ENCODE measurements around the gene KCNQ1. TPM values are rescaled to one million over a fixed set of nuclear protein-coding genes. Genes with fewer than 3 reads are reported as not detected.

Gene KCNQ1
- total RNA-seq, 1 experiment from 2014 or later: 2.5 TPM

DNA sequence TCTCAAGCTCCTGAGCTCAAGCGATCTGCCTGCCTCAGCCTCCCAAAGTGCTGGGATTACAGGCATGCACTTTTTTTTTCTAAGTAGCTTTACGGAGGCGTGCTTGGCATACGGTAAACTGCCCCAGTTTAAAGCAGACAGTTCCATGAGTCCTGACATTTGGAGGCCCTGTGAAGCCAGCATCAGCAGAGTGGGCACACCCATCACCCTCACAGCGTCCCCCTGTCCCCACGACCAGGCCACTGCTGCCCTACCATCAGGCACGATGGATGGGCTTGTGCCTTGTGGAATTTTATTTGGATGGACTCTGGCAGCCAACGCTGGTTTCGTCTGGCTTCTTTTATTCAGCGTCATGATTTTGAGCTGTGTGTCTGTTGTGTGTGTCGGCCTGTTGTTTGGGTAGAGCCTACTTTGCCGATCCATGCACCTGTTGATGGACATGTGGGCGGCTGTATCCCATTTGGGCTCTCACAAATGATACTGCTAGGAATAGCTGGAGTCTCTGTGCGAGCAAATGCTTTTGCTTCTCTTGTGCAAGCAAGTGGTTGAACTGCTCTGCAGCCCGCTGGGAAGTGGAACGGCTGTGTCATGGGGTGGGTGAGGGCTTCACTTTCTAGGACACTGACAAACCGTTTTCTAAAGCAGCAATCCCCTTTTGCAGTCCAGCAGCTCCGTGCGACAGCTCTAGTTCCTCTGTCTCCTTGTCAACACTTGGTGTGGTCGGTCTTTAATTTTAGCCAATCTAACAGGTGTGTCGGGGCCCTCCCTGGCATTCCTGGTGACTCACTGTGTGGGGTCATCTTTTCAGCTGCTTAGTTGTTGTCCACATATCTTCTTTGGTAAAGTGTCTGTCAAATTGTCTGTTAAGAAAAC is 23.8 kb downstream of the KCNQ1 start:
- CTCF ChIA-PET: interaction anchor here (0.7 to 1.0 kb wide), 2 partner anchors 9 to 423 kb away, joined by 3 read pairs; no protein-coding TSS in a partner anchor
- DNase-seq (ENCODE audit: low spot score): no peak
- H3K9me3 Mint-ChIP-seq: peaks cover 8% of the 10 kb centered on the region
- no peak for ATAC-seq
- TF ChIP-seq TEAD1 (CRISPR knock-in tag; IDR thresholded peaks at IDR 0.05) (no peak), RELA (CRISPR knock-in tag; IDR thresholded peaks at IDR 0.05; ENCODE audit: borderline replicate concordance) (no peak), ZNF263 (CRISPR knock-in tag; IDR thresholded peaks at IDR 0.05; ENCODE audit: low read depth) (no peak), NR2C2 (CRISPR knock-in tag; IDR thresholded peaks at IDR 0.05) (no peak), GTF2I (CRISPR knock-in tag; conservative IDR thresholded peaks at IDR 0.05) (no peak), CREM (CRISPR knock-in tag; IDR thresholded peaks at IDR 0.05) (no peak), GRHL2 (CRISPR knock-in tag; IDR thresholded peaks at IDR 0.05; ENCODE audit: insufficient replicate concordance, severe bottlenecking) (no peak), SP1 (CRISPR knock-in tag; conservative IDR thresholded peaks at IDR 0.05) (no peak), PRRX2 (CRISPR knock-in tag; IDR thresholded peaks at IDR 0.05) (no peak), OVOL2 (CRISPR knock-in tag; IDR thresholded peaks at IDR 0.05; ENCODE audit: borderline replicate concordance) (no peak), ZNF121 (CRISPR knock-in tag; IDR thresholded peaks at IDR 0.05) (no peak)
- TF ChIP-seq, protein P1, sequence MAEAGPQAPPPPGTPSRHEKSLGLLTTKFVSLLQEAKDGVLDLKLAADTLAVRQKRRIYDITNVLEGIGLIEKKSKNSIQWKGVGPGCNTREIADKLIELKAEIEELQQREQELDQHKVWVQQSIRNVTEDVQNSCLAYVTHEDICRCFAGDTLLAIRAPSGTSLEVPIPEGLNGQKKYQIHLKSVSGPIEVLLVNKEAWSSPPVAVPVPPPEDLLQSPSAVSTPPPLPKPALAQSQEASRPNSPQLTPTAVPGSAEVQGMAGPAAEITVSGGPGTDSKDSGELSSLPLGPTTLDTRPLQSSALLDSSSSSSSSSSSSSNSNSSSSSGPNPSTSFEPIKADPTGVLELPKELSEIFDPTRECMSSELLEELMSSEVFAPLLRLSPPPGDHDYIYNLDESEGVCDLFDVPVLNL (CRISPR knock-in tag; IDR thresholded peaks at IDR 0.05; ENCODE audit: borderline replicate concordance, low read depth): no peak
- TF ChIP-seq, protein P2, sequence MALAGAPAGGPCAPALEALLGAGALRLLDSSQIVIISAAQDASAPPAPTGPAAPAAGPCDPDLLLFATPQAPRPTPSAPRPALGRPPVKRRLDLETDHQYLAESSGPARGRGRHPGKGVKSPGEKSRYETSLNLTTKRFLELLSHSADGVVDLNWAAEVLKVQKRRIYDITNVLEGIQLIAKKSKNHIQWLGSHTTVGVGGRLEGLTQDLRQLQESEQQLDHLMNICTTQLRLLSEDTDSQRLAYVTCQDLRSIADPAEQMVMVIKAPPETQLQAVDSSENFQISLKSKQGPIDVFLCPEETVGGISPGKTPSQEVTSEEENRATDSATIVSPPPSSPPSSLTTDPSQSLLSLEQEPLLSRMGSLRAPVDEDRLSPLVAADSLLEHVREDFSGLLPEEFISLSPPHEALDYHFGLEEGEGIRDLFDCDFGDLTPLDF (CRISPR knock-in tag; IDR thresholded peaks at IDR 0.05): no peak
- TF ChIP-seq, protein P3, sequence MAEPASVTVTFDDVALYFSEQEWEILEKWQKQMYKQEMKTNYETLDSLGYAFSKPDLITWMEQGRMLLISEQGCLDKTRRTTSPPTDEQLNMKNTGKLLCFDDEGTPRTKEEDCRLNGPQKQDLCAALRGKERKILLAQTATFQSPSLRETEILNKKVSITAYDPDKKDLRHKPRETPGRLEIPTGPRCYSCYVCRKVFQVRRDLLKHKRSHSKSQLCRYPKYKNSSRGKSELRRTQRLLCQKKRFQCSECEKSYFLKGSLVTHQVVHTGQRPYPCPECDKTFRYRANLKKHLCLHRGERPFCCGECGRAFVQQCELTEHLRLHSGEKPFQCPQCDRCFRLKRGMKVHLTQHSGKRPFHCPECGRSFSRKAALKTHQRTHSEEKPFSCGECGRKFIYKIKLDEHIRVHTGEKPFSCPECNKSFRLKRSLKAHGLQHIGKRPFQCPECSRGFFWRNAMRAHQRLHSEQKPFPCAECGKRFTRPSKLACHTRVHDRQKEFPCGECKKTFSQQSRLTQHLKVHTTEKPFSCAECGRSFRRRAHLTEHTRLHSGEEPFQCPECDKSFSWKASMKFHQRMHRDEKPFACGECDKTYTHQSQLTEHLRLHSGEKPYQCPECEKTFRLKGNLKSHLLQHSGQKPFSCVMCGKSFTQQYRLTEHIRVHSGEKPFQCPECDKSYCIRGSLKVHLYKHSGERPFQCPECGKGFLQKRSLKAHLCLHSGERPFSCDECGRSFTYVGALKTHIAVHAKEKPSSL (CRISPR knock-in tag; conservative IDR thresholded peaks at IDR 0.05): no peak
- TF ChIP-seq, protein P4, sequence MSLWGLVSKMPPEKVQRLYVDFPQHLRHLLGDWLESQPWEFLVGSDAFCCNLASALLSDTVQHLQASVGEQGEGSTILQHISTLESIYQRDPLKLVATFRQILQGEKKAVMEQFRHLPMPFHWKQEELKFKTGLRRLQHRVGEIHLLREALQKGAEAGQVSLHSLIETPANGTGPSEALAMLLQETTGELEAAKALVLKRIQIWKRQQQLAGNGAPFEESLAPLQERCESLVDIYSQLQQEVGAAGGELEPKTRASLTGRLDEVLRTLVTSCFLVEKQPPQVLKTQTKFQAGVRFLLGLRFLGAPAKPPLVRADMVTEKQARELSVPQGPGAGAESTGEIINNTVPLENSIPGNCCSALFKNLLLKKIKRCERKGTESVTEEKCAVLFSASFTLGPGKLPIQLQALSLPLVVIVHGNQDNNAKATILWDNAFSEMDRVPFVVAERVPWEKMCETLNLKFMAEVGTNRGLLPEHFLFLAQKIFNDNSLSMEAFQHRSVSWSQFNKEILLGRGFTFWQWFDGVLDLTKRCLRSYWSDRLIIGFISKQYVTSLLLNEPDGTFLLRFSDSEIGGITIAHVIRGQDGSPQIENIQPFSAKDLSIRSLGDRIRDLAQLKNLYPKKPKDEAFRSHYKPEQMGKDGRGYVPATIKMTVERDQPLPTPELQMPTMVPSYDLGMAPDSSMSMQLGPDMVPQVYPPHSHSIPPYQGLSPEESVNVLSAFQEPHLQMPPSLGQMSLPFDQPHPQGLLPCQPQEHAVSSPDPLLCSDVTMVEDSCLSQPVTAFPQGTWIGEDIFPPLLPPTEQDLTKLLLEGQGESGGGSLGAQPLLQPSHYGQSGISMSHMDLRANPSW (CRISPR knock-in tag; conservative IDR thresholded peaks at IDR 0.05; ENCODE audit: low read depth): no peak
- TF ChIP-seq, protein P5, sequence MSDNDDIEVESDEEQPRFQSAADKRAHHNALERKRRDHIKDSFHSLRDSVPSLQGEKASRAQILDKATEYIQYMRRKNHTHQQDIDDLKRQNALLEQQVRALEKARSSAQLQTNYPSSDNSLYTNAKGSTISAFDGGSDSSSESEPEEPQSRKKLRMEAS (CRISPR knock-in tag; IDR thresholded peaks at IDR 0.05): no peak
- TF ChIP-seq, protein P6, sequence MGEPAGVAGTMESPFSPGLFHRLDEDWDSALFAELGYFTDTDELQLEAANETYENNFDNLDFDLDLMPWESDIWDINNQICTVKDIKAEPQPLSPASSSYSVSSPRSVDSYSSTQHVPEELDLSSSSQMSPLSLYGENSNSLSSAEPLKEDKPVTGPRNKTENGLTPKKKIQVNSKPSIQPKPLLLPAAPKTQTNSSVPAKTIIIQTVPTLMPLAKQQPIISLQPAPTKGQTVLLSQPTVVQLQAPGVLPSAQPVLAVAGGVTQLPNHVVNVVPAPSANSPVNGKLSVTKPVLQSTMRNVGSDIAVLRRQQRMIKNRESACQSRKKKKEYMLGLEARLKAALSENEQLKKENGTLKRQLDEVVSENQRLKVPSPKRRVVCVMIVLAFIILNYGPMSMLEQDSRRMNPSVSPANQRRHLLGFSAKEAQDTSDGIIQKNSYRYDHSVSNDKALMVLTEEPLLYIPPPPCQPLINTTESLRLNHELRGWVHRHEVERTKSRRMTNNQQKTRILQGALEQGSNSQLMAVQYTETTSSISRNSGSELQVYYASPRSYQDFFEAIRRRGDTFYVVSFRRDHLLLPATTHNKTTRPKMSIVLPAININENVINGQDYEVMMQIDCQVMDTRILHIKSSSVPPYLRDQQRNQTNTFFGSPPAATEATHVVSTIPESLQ (CRISPR knock-in tag; IDR thresholded peaks at IDR 0.05): no peak
- TF ChIP-seq, protein P7, sequence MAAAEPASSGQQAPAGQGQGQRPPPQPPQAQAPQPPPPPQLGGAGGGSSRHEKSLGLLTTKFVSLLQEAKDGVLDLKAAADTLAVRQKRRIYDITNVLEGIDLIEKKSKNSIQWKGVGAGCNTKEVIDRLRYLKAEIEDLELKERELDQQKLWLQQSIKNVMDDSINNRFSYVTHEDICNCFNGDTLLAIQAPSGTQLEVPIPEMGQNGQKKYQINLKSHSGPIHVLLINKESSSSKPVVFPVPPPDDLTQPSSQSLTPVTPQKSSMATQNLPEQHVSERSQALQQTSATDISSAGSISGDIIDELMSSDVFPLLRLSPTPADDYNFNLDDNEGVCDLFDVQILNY (CRISPR knock-in tag; IDR thresholded peaks at IDR 0.05): no peak
- TF ChIP-seq, protein P8, sequence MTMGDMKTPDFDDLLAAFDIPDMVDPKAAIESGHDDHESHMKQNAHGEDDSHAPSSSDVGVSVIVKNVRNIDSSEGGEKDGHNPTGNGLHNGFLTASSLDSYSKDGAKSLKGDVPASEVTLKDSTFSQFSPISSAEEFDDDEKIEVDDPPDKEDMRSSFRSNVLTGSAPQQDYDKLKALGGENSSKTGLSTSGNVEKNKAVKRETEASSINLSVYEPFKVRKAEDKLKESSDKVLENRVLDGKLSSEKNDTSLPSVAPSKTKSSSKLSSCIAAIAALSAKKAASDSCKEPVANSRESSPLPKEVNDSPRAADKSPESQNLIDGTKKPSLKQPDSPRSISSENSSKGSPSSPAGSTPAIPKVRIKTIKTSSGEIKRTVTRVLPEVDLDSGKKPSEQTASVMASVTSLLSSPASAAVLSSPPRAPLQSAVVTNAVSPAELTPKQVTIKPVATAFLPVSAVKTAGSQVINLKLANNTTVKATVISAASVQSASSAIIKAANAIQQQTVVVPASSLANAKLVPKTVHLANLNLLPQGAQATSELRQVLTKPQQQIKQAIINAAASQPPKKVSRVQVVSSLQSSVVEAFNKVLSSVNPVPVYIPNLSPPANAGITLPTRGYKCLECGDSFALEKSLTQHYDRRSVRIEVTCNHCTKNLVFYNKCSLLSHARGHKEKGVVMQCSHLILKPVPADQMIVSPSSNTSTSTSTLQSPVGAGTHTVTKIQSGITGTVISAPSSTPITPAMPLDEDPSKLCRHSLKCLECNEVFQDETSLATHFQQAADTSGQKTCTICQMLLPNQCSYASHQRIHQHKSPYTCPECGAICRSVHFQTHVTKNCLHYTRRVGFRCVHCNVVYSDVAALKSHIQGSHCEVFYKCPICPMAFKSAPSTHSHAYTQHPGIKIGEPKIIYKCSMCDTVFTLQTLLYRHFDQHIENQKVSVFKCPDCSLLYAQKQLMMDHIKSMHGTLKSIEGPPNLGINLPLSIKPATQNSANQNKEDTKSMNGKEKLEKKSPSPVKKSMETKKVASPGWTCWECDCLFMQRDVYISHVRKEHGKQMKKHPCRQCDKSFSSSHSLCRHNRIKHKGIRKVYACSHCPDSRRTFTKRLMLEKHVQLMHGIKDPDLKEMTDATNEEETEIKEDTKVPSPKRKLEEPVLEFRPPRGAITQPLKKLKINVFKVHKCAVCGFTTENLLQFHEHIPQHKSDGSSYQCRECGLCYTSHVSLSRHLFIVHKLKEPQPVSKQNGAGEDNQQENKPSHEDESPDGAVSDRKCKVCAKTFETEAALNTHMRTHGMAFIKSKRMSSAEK (CRISPR knock-in tag; IDR thresholded peaks at IDR 0.05; ENCODE audit: borderline replicate concordance): no peak
- no peak overlapping the region for H3K27ac Mint-ChIP-seq
- H3K4me3 Mint-ChIP-seq: no peak overlapping the region
- H3K4me1 Mint-ChIP-seq: no peaks in the 10 kb centered on the region
- POLR2A ChIA-PET: interaction anchor here (0.6 kb wide), 1 partner anchor 206 kb away, joined by 3 read pairs; no protein-coding TSS in a partner anchor
- H3K36me3 Mint-ChIP-seq: no peaks in the 10 kb centered on the region
- H3K27me3 Mint-ChIP-seq (ENCODE audit: low read depth): peaks cover 56% of the 10 kb centered on the region

Measured in WTC11 (cell line).